ENCODE data around the gene ADD1. TPM values are rescaled to one million over a fixed set of nuclear protein-coding genes. Genes with fewer than 3 reads are reported as not detected.
"Not testable (repeated sequence)": the region's sequence is repeated elsewhere in the genome, so short reads cannot be mapped to it uniquely, and the experiment has no call there.

ADD1 gene
- total RNA-seq, 1 donor from 2014 or later: 228 TPM

GRCh38 chr4:2905544-2905943 lies 61.9 kb downstream of the ADD1 start:
- DNase-seq: no peak
- intact Hi-C loops (cut with micrococcal nuclease): no loop called here
- no peak for ATAC-seq

- no peak for DNase-seq
- intact Hi-C loops (cut with micrococcal nuclease): no loop called here
- ATAC-seq: no peak
These were observed 62.6 kb downstream of the ADD1 start for GRCh38 chr4:2906218-2906617.

GRCh38 chr4:2907226-2907625 lies 63.6 kb downstream of the ADD1 start:
- ATAC-seq (no peak), DNase-seq (no peak)
- intact Hi-C loops (cut with micrococcal nuclease): no loop called here

- ATAC-seq (no peak), DNase-seq (no peak)
- intact Hi-C loops (cut with micrococcal nuclease): no loop called here
These were observed 64.2 kb downstream of the ADD1 start for GRCh38 chr4:2907706-2908293.

- ATAC-seq: no peak
- intact Hi-C loops (cut with micrococcal nuclease): no loop called here
These were observed 65.0 kb downstream of the ADD1 start for GRCh38 chr4:2908686-2909085.

DNA sequence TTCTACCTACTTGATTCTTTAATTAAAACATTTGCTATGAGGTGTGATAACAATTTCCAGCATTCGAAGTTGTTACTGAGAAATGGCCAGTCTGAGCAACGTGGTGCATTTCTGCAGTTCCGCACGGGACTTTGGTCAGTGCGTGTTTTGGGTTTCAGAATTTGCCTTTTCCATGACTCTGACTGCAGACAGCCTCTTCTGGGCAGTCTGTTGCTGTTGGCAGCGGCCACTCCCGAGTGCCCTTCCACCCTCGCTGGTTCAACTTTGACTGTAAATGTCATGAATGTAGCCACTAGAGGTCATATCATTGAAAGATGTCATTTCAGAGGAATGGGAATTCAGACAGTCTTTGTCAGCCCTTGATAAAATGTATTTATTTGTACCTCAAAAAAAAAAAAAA lies 65.9 kb downstream of the ADD1 start:
- ATAC-seq: peak; percentile 24
- intact Hi-C loops (cut with micrococcal nuclease): no loop called here
- DNase-seq: no peak

More at GRCh38 chr4:2908686-2909085, 65.0 kb downstream of the ADD1 start:
- DNase-seq: no peak

DNA sequence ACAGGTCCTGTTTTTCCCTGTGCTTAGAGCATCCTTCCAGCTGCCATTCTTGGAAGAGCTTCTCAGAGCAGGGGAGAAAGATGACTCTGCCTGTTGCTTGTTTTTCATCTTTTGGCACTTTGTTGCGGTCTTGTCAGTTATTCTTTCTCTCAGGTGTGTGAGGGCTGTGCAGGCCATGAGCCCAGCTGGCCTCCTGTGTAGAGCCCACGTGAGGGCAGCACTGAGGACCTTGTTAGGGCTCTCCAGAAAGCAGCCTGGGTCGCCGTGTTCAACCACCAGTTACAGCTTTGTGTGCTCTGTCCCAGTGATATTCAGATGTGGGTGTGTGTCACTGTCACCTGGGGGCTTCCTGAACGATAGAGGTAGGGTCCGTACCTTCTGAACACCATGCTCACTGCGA lies 66.8 kb downstream of the ADD1 start:
- intact Hi-C loops (cut with micrococcal nuclease): no loop called here
- DNase-seq (no peak), ATAC-seq (peak; percentile 33)

GRCh38 chr4:2911868-2912267 lies 68.2 kb downstream of the ADD1 start:
- intact Hi-C loops (cut with micrococcal nuclease): no loop called here
- ATAC-seq (no peak), DNase-seq (no peak)

DNA sequence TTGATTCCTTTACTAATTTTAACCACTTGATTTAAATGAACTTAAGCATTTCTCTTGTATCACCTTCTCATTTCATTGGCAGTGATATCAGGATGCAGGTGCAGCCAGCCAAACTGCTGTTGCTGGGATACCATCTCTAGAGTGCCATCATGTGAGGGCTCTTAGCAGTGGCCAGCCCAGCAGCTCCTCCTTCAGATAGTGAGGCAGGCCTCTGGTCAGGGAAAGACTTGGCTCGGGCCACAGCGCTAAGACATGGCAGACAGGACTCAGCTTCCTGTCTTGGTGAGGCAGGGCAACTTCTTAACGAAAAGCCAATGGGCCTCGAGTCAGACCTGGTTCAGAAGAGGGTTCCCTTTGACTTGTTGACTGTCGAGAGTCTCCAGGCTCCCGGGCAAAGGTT lies 69.5 kb downstream of the ADD1 start:
- ATAC-seq: peak; percentile 81
- intact Hi-C loops (cut with micrococcal nuclease): no loop called here
- DNase-seq: peak; percentile 53

- no peak for DNase-seq
- intact Hi-C loops (cut with micrococcal nuclease): no loop called here
- ATAC-seq: no peak
These were observed 70.8 kb downstream of the ADD1 start for GRCh38 chr4:2914256-2915126.

- no peak for ATAC-seq
- intact Hi-C loops (cut with micrococcal nuclease): no loop called here
- no peak for DNase-seq
These were observed 72.1 kb downstream of the ADD1 start for GRCh38 chr4:2915789-2916188.

- ATAC-seq; intact Hi-C loops (cut with micrococcal nuclease); DNase-seq: not testable (repeated sequence)
These were observed 73.1 kb downstream of the ADD1 start for GRCh38 chr4:2916696-2917095.

DNA sequence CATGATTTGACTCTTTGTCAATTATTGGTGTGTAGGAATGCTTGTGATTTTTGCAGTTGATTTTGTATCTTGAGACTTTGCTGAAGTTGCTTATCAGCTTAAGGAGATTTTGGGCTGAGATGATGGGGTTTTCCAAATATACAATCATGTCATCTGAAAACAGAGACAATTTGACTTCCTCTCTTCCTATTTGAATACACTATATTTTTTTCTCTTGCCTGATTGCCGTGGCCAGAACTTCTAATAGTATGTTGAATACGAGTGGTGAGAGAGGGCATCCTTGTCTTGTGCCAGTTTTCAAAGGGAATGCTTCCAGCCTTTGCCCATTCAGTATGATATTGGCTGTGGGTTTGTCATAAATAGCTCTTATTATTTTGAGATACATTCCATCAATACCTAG lies 74.7 kb downstream of the ADD1 start:
- ATAC-seq; intact Hi-C loops (cut with micrococcal nuclease); DNase-seq: not testable (repeated sequence)

- intact Hi-C loops (cut with micrococcal nuclease); DNase-seq; ATAC-seq: not testable (repeated sequence)
These were observed 75.1 kb downstream of the ADD1 start for GRCh38 chr4:2918714-2919113.

DNA sequence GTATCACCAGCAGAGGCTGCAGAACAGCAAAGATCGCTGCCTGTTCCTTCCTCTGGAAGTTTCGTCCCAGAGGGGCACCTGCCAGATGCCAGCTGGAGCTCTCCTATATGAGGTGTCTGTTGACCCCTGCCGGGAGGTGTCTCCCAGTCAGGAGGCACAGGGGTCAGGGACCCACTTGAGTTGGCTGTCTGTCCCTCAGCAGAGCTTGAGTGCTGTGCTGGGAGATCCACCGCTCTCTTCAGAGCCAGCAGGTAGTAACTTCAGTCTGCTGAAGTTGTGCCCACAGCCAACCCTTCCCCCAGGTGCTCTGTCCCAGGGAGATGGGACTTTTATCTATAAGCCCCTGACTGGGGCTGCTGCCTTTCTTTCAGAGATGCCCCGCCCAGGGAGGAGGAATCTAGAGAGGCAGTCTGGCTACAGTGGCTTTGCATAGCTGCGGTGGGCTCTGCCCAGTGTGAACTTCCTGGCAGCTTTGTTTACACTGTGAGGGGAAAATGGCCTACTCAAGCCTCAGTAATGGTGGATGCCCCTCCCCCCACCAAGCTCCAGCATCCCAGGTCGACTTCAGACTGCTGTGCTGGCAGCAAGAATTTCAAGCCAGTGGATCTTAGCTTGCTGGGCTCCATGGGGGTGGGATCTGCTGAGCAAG lies 78.9 kb downstream of the ADD1 start:
- ATAC-seq; DNase-seq; intact Hi-C loops (cut with micrococcal nuclease): not testable (repeated sequence)

DNA sequence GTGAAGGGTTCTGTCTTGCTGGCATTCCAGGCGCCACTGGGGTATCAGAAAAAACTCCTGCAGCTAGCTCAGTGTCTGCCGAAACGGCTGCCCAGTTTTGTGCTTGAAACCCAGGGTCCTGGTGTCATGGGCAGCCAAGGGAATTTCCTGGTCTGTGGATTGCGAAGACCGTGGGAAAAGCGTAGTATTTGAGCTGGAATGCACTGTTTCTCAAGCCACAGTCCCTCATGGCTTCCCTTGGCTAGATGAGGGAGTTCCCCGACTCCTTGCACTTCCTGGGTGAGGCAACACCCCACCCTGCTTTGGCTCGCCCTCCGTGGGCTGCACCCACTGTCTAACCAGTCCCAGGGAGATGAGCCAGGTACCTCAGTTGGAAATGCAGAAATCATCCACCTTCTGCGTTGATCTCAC lies 79.5 kb downstream of the ADD1 start:
- ATAC-seq (no peak), DNase-seq (peak; percentile 10)
- intact Hi-C loops (cut with micrococcal nuclease): no loop called here

GRCh38 chr4:2923668-2924173 lies 80.1 kb downstream of the ADD1 start:
- no peak for ATAC-seq
- intact Hi-C loops (cut with micrococcal nuclease): no loop called here
- DNase-seq: peak; percentile 19

- peak; percentile 13 for DNase-seq
- ATAC-seq: no peak
- intact Hi-C loops (cut with micrococcal nuclease): no loop called here
These were observed 80.6 kb downstream of the ADD1 start for GRCh38 chr4:2924286-2924685.

GRCh38 chr4:2924765-2925301 lies 81.2 kb downstream of the ADD1 start:
- intact Hi-C loops (cut with micrococcal nuclease): no loop called here
- ATAC-seq (no peak), DNase-seq (no peak)

GRCh38 chr4:2925496-2925895 lies 81.9 kb downstream of the ADD1 start:
- no peak for DNase-seq
- no peak for ATAC-seq
- intact Hi-C loops (cut with micrococcal nuclease): no loop called here

All from left ventricle myocardium superior (tissue), 1 donor.